HG03139 (cell line): ENCODE results near the gene UBE2V1.
"Not testable (repeated sequence)": the region's sequence is repeated elsewhere in the genome, so short reads cannot be mapped to it uniquely, and the experiment has no call there.

ENCODE experiments used
- ATAC-seq: cut with Tn5 transposase; IDR thresholded peaks from one replicate; pipeline ENCODE4 v1.9.1; 2021; ENCODE audit not compliant: unreplicated experiment

The UBE2V1 gene

GRCh38 chr20:50097843-50098242 is 15.1 kb downstream of the UBE2V1 start:
- ATAC-seq, result no peak

GRCh38 chr20:50096237-50096636 is 16.7 kb downstream of the UBE2V1 start:
- ATAC-seq, result no peak

- no peak for ATAC-seq
Measured at GRCh38 chr20:50095476-50096078, 17.4 kb downstream of the UBE2V1 start.

GRCh38 chr20:50094522-50094921 is 18.4 kb downstream of the UBE2V1 start:
- ATAC-seq, result no peak

GRCh38 chr20:50093240-50093639 is 19.7 kb downstream of the UBE2V1 start:
- ATAC-seq, result no peak

GRCh38 chr20:50092436-50092835 is 20.5 kb downstream of the UBE2V1 start:
- ATAC-seq, result no peak

- no peak for ATAC-seq
Measured at GRCh38 chr20:50089787-50090177, 23.2 kb downstream of the UBE2V1 start.

- no peak for ATAC-seq
Measured at GRCh38 chr20:50089140-50089786, 23.7 kb downstream of the UBE2V1 start.

- no peak for ATAC-seq
Measured at GRCh38 chr20:50088022-50088421, 24.9 kb downstream of the UBE2V1 start.

- no peak for ATAC-seq
Measured at GRCh38 chr20:50085481-50086365, 27.2 kb downstream of the UBE2V1 start.

GRCh38 chr20:50085146-50085480 is 27.8 kb downstream of the UBE2V1 start:
- ATAC-seq, result no peak

- ATAC-seq, result no peak
Measured at GRCh38 chr20:50083034-50083433, 29.9 kb downstream of the UBE2V1 start.

GRCh38 chr20:50082056-50082455 is 30.9 kb downstream of the UBE2V1 start:
- not testable (repeated sequence) for ATAC-seq

- no peak for ATAC-seq
Measured at GRCh38 chr20:50077818-50078601, 34.9 kb downstream of the UBE2V1 start.

GRCh38 chr20:50073500-50073899 is 39.5 kb downstream of the UBE2V1 start:
- ATAC-seq, result no peak

- peak; percentile 72 for ATAC-seq
Measured at GRCh38 chr20:50071039-50071888, 41.7 kb downstream of the UBE2V1 start.

- no peak for ATAC-seq
Measured at GRCh38 chr20:50070361-50070760, 42.6 kb downstream of the UBE2V1 start.

GRCh38 chr20:50068041-50068651 is 44.8 kb downstream of the UBE2V1 start:
- no peak for ATAC-seq

GRCh38 chr20:50067461-50067860 is 45.5 kb downstream of the UBE2V1 start:
- ATAC-seq, result no peak

- no peak for ATAC-seq
Measured at GRCh38 chr20:50067018-50067417, 45.9 kb downstream of the UBE2V1 start.
